ENCODE results near the gene LTO1.
"Not testable (repeated sequence)": the region's sequence is repeated elsewhere in the genome, so short reads cannot be mapped to it uniquely, and the experiment has no call there.

Gene LTO1

DNA sequence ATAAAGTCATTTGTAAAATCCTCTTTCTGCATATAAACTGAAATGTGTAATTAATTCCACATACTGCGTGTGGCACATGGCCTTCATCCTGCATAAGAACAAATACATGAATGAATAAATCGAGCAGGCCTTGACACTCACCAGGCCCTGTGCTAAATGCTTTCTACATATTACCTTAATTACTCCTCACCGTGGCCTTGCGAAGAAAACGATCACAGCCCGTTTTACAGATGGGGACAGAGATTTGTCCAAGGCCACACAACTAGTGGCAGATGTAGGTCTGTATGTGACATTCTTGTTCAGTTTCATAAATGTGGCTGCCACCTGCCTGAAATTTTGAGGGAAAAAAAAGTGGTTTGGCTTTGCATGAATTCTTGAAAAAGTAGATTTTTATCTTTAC is 40.0 kb downstream of the LTO1 start:
- no peak overlapping the region for H3K27ac Mint-ChIP-seq
- H3K27me3 Mint-ChIP-seq (ENCODE audit: low read depth), result peaks cover 68% of the 10 kb centered on the region
- no peaks in the 10 kb centered on the region for H3K9me3 Mint-ChIP-seq
- H3K36me3 Mint-ChIP-seq (ENCODE audit: low read depth), result no peaks in the 10 kb centered on the region
- peaks cover 2% of the 10 kb centered on the region for H3K4me1 Mint-ChIP-seq (ENCODE audit: low read depth)
- H3K4me3 Mint-ChIP-seq, result no peak overlapping the region

GRCh38 chr11:69634590-69634989 is 40.6 kb downstream of the LTO1 start:
- Mint-ChIP-seq H3K27ac (no peak overlapping the region), H3K27me3 (ENCODE audit: low read depth) (peaks cover 61% of the 10 kb centered on the region), H3K36me3 (ENCODE audit: low read depth) (no peaks in the 10 kb centered on the region), H3K9me3 (peaks cover 5% of the 10 kb centered on the region), H3K4me3 (no peak overlapping the region), H3K4me1 (ENCODE audit: low read depth) (peaks cover 2% of the 10 kb centered on the region)

DNA sequence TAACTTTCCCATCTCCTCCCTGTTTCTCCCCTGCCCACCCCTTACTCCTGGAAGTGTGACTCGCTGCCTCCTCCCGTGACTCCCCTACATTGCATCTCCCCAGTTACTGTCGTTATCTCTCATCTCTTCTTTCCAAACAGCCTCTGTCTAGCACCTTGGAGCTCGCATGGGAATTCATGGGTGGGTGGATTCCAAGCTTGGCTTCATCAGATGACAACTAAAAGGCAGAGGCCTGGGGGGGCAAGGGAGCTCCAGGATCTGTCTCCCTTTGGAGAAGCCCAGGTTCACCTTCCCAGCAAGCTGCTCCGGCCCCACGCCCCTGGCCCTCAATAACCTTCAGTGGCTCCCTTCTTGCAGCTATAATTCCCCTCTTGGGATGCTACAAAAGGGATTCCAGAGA is 41.1 kb downstream of the LTO1 start:
- Mint-ChIP-seq H3K9me3 (peaks cover 9% of the 10 kb centered on the region), H3K36me3 (ENCODE audit: low read depth) (no peaks in the 10 kb centered on the region), H3K4me1 (ENCODE audit: low read depth) (peaks cover 2% of the 10 kb centered on the region), H3K27me3 (ENCODE audit: low read depth) (peaks cover 56% of the 10 kb centered on the region), H3K27ac (no peak overlapping the region), H3K4me3 (no peak overlapping the region)

DNA sequence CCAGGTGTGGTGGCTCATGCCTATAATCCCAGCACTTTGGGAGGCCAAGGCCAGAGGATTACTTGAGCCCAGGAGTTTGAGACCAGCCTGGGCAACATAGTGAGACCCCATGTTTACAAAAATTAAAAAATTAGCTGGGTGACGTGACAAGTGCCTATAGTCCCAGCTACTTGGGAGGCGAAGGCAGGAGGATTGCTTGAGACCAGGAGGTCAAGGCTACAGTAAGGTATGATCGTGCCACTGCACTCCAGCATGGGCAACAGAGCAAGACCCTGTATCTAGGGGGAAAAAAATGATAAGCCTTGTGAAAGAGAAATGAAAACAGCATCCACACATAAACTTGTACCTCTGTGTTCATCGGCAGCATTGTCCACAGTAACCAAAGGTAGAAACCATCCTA is 42.3 kb downstream of the LTO1 start:
- Mint-ChIP-seq H3K27ac (no peak overlapping the region), H3K36me3 (ENCODE audit: low read depth) (no peaks in the 10 kb centered on the region), H3K4me3 (no peak overlapping the region), H3K4me1 (ENCODE audit: low read depth) (no peaks in the 10 kb centered on the region), H3K9me3 (peaks cover 9% of the 10 kb centered on the region), H3K27me3 (ENCODE audit: low read depth) (peaks cover 49% of the 10 kb centered on the region)

- Mint-ChIP-seq H3K27ac (no peak overlapping the region), H3K9me3 (peaks cover 9% of the 10 kb centered on the region), H3K4me3 (no peak overlapping the region), H3K27me3 (ENCODE audit: low read depth) (peaks cover 32% of the 10 kb centered on the region), H3K36me3 (ENCODE audit: low read depth) (no peaks in the 10 kb centered on the region), H3K4me1 (ENCODE audit: low read depth) (no peaks in the 10 kb centered on the region)
These were observed 44.7 kb downstream of the LTO1 start for GRCh38 chr11:69630424-69630823.

- Mint-ChIP-seq H3K4me1 (ENCODE audit: low read depth) (no peaks in the 10 kb centered on the region), H3K27me3 (ENCODE audit: low read depth) (peaks cover 31% of the 10 kb centered on the region), H3K36me3 (ENCODE audit: low read depth) (no peaks in the 10 kb centered on the region), H3K4me3 (no peak overlapping the region), H3K27ac (no peak overlapping the region), H3K9me3 (peaks cover 9% of the 10 kb centered on the region)
These were observed 45.1 kb downstream of the LTO1 start for GRCh38 chr11:69630017-69630416.

DNA sequence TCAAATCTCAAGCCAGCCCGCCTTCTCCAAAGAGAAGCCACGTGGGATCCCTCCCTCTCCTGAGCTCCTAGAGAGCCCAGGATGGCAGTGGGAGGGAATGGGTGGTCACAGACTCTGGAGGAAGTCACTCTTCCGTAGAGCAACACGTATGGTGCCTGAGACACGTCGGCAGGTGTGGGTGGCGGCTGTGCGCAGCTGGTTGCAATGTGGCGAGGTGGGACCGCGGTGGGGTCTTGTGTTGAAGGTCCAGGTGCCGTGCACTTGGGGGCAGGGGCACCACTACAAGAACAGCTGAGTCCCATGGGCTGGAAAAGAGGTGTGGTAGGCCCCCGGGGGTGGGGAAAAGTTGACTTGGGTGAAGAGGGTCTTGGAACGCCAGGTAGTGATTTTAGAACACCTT is 47.6 kb downstream of the LTO1 start:
- Mint-ChIP-seq H3K27me3 (ENCODE audit: low read depth) (peaks cover 23% of the 10 kb centered on the region), H3K9me3 (peaks cover 9% of the 10 kb centered on the region), H3K36me3 (ENCODE audit: low read depth) (no peaks in the 10 kb centered on the region), H3K4me1 (ENCODE audit: low read depth) (no peaks in the 10 kb centered on the region), H3K27ac (no peak overlapping the region), H3K4me3 (no peak overlapping the region)

- H3K9me3 Mint-ChIP-seq, result peaks cover 9% of the 10 kb centered on the region
- H3K27me3 Mint-ChIP-seq (ENCODE audit: low read depth), result peaks cover 11% of the 10 kb centered on the region
- H3K4me3 Mint-ChIP-seq, result no peak overlapping the region
- H3K4me1 Mint-ChIP-seq (ENCODE audit: low read depth), result no peaks in the 10 kb centered on the region
- no peak overlapping the region for H3K27ac Mint-ChIP-seq
- H3K36me3 Mint-ChIP-seq (ENCODE audit: low read depth), result no peaks in the 10 kb centered on the region
These were observed 49.7 kb downstream of the LTO1 start for GRCh38 chr11:69625476-69625875.

DNA sequence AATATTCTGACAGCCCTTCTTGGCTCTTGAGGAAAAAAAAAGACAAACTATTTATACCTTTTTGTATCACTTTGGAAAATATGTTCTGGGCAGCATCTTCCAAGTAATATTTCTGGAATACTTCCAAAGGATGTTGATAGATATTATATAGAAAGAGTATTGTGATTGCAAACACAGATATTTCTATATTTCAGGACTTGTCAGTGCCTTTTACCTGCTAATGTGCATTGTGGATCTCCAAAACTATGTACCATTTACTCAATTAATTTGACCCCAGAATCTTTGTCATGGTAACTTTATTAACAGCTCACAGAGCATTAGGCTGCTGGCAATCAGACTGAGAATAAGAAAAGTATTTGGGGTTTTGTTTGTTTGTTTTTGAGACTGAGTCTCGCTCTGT is 50.9 kb downstream of the LTO1 start:
- Mint-ChIP-seq H3K27me3 (ENCODE audit: low read depth) (peaks cover 11% of the 10 kb centered on the region), H3K9me3 (peaks cover under 1% of the 10 kb centered on the region), H3K27ac (no peak overlapping the region), H3K36me3 (ENCODE audit: low read depth) (no peaks in the 10 kb centered on the region), H3K4me3 (no peak overlapping the region), H3K4me1 (ENCODE audit: low read depth) (no peaks in the 10 kb centered on the region)

GRCh38 chr11:69622097-69622681 is 53.0 kb downstream of the LTO1 start:
- H3K27me3 Mint-ChIP-seq (ENCODE audit: low read depth), result peaks cover 11% of the 10 kb centered on the region
- H3K9me3 Mint-ChIP-seq; H3K36me3 Mint-ChIP-seq (ENCODE audit: low read depth); H3K4me3 Mint-ChIP-seq; H3K27ac Mint-ChIP-seq; H3K4me1 Mint-ChIP-seq (ENCODE audit: low read depth): not testable (repeated sequence)

GRCh38 chr11:69620683-69621290 is 54.4 kb downstream of the LTO1 start:
- Mint-ChIP-seq H3K4me1 (ENCODE audit: low read depth) (no peaks in the 10 kb centered on the region), H3K9me3 (no peaks in the 10 kb centered on the region), H3K4me3 (no peak overlapping the region), H3K36me3 (ENCODE audit: low read depth) (no peaks in the 10 kb centered on the region), H3K27ac (no peak overlapping the region), H3K27me3 (ENCODE audit: low read depth) (peaks cover 8% of the 10 kb centered on the region)

- no peak overlapping the region for H3K4me3 Mint-ChIP-seq
- H3K4me1 Mint-ChIP-seq (ENCODE audit: low read depth), result no peaks in the 10 kb centered on the region
- H3K27me3 Mint-ChIP-seq (ENCODE audit: low read depth), result no peaks in the 10 kb centered on the region
- H3K36me3 Mint-ChIP-seq (ENCODE audit: low read depth), result no peaks in the 10 kb centered on the region
- no peak overlapping the region for H3K27ac Mint-ChIP-seq
- H3K9me3 Mint-ChIP-seq, result no peaks in the 10 kb centered on the region
These were observed 56.9 kb downstream of the LTO1 start for GRCh38 chr11:69618237-69618636.

DNA sequence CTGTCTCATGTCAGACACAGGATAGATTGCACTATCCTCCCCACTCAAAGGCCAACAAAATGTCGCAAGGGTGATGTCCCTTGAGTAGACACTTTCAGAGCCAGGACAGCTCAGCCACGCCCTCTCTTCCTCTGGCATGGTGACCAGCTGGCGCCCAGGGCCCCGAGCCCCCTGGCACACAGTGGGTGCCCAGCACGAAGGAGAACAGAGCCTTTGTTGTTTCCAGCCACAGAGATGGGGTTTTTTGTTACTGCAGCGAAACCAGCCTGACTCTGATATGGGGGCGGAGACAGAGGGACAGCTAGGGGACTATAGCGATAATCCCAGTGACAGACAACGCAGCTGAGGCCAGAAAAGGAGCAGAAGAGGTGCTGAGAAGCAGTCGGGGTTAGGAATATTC is 57.5 kb downstream of the LTO1 start:
- Mint-ChIP-seq H3K4me1 (ENCODE audit: low read depth) (no peaks in the 10 kb centered on the region), H3K27ac (no peak overlapping the region), H3K36me3 (ENCODE audit: low read depth) (no peaks in the 10 kb centered on the region), H3K9me3 (no peaks in the 10 kb centered on the region), H3K4me3 (no peak overlapping the region), H3K27me3 (ENCODE audit: low read depth) (no peaks in the 10 kb centered on the region)

DNA sequence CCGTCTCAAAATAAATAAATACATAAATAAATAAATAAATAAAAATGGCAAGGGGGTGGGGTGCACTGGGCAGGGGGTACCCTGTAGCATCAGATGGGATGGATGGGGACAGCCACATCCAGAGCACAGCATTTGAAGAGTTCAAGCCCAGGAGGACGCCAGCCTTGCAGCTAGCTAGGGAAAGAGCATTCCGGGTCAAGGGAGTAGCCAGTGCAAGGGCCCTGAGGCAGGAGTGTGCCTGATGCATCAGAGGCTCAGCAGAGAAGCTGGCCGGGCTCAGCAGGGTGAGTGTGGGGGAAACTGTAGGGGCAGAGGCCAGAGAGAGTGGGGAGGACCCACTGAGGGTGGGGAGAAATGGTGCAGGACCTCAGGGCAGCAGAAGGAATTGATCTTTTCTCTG is 57.9 kb downstream of the LTO1 start:
- H3K9me3 Mint-ChIP-seq, result no peaks in the 10 kb centered on the region
- H3K27me3 Mint-ChIP-seq (ENCODE audit: low read depth), result no peaks in the 10 kb centered on the region
- no peaks in the 10 kb centered on the region for H3K36me3 Mint-ChIP-seq (ENCODE audit: low read depth)
- no peak overlapping the region for H3K27ac Mint-ChIP-seq
- no peaks in the 10 kb centered on the region for H3K4me1 Mint-ChIP-seq (ENCODE audit: low read depth)
- H3K4me3 Mint-ChIP-seq, result no peak overlapping the region

Measured in T-helper 1 cell treated with Interleukin-12 subunit alpha and Interleukin-12 subunit beta and Interleukin-4 antibody, amounts not matched to agents 30 μg/mL and 1 μg/mL, for 36 hours (primary cell).